CD4-positive, alpha-beta T cell treated with Interleukin-17A for 4 hours (primary cell): Measurements from ENCODE around the gene MTUS2.

Source experiments
- DNase-seq: peaks from one replicate; pipeline ENCODE4 v3.0.0-alpha.2; 2020; ENCODE audit warnings: mixed read lengths

MTUS2 gene

GRCh38 chr13:29266261-29266660 is 446.1 kb downstream of the MTUS2 start:
- DNase-seq = no peak

- no peak for DNase-seq
Measured at GRCh38 chr13:29266756-29267733, 446.9 kb downstream of the MTUS2 start.

GRCh38 chr13:29270271-29270985 is 450.3 kb downstream of the MTUS2 start:
- DNase-seq = no peak

GRCh38 chr13:29271606-29272005 is 451.5 kb downstream of the MTUS2 start:
- DNase-seq = no peak

GRCh38 chr13:29279356-29280254 is 459.5 kb downstream of the MTUS2 start:
- no peak for DNase-seq

GRCh38 chr13:29281932-29282495 is 461.9 kb downstream of the MTUS2 start:
- DNase-seq = no peak

- DNase-seq = no peak
Measured at GRCh38 chr13:29284726-29285125, 464.6 kb downstream of the MTUS2 start.

- DNase-seq = no peak
Measured at GRCh38 chr13:29287237-29287636, 467.1 kb downstream of the MTUS2 start.

GRCh38 chr13:29292045-29292444 is 471.9 kb downstream of the MTUS2 start:
- DNase-seq = no peak

GRCh38 chr13:29294821-29295220 is 474.7 kb downstream of the MTUS2 start:
- no peak for DNase-seq

- no peak for DNase-seq
Measured at GRCh38 chr13:29301027-29301426, 480.9 kb downstream of the MTUS2 start.

- no peak for DNase-seq
Measured at GRCh38 chr13:29304148-29304547, 484.0 kb downstream of the MTUS2 start.

GRCh38 chr13:29310806-29311205 is 490.7 kb downstream of the MTUS2 start:
- DNase-seq = no peak

GRCh38 chr13:29315847-29316246 is 495.7 kb downstream of the MTUS2 start:
- DNase-seq = no peak

- DNase-seq = no peak
Measured at GRCh38 chr13:29317828-29318227, 497.7 kb downstream of the MTUS2 start.

GRCh38 chr13:29318741-29319140 is 498.6 kb downstream of the MTUS2 start:
- DNase-seq = no peak

GRCh38 chr13:29319451-29319850 is 499.3 kb downstream of the MTUS2 start:
- DNase-seq = no peak

GRCh38 chr13:29323954-29324353 is 503.8 kb downstream of the MTUS2 start:
- no peak for DNase-seq

GRCh38 chr13:29324601-29325000 is 504.5 kb downstream of the MTUS2 start:
- DNase-seq = no peak

- DNase-seq = no peak
Measured at GRCh38 chr13:29328501-29328900, 508.4 kb downstream of the MTUS2 start.

- no peak for DNase-seq
Measured at GRCh38 chr13:29336356-29336755, 516.2 kb downstream of the MTUS2 start.
